Measurements from ENCODE around the gene PDIK1L. TPM values are rescaled to one million over a fixed set of nuclear protein-coding genes. Genes with fewer than 3 reads are reported as not detected.

PDIK1L gene
- total RNA-seq, 2 experiments from 2014 or later = 12.9 to 17.2 TPM

DNA sequence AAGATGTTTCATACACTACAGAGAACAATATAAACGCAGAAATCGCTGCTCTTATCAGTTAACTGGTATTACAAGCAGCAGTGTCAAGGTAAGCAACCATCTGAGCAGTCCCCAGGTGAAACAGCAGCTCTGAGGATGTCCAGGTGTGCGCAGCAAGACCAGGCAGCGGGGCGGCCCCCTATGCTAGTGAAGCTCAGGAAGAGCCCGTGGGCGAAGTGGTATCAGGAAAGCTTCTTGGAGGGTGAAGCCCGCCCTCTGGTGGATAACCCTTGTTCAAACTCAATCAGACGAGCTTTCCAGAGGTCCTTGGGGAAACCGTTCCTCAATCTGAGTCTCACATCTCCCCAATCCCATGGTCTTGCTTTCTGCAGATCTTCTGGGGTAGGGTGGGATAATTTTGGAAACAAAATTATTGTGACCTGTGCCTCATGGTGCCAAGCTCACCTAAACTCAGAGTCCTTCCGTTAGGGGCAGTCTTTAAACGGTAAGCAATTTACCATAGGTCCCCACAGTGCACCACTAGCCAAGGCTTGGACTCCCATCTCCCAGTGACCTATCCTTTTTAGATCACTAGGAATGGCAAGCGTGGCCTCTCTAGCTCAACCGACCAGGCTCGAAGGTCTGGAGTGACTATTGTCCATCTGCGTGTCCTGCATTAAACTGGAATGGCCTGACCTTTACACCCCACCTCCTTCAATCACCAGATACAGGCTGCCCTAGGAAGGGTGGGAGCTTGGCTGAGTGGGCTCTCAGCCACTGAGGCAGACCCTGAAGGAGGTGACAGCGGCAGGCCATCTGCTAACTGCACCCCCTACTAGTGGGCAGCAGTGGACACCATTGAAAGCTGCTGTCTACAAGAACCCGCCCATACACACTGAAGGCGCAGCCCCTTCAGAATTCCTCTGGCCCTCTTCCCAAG is 33.7 kb downstream of the PDIK1L start:
- Histone ChIP-seq H3K36me3 (ENCODE audit: insufficient read depth, low read length) (no peaks in the 10 kb centered on the region), H3K4me1 (ENCODE audit: insufficient read depth, low read length, poor library complexity, severe bottlenecking) (no peaks in the 10 kb centered on the region), H3K4me2 (ENCODE audit: low read length) (peak overlapping the region; percentile 10; the same call in 1 of the 2 replicates), H3K27ac (ENCODE audit: low read depth, low read length, poor library complexity, severe bottlenecking) (no peak overlapping the region), H3K9me3 (ENCODE audit: low read length) (no peaks in the 10 kb centered on the region), H3K4me3 (ENCODE audit: low read depth, low read length, poor library complexity, severe bottlenecking) (no peak overlapping the region), H2AFZ (ENCODE audit: low read length) (no peak overlapping the region), H4K20me1 (ENCODE audit: insufficient read depth, low read length) (no peaks in the 10 kb centered on the region; the same call in 1 of the 2 replicates), H3K9me2 (ENCODE audit: insufficient read depth, low read length) (no peaks in the 10 kb centered on the region), H3K79me2 (ENCODE audit: insufficient read depth, low read depth, low read length) (no peaks in the 10 kb centered on the region)
- CTCF ChIA-PET (ENCODE audit: unreplicated experiment) = interaction anchor here (0.5 to 1.4 kb wide), 4 partner anchors 18 to 264 kb away, joined by 3 to 5 read pairs (median 4); no protein-coding TSS in a partner anchor
- intact Hi-C loops (cut with micrococcal nuclease; ENCODE audit: unreplicated experiment) = loop anchor here (1.0 kb wide), 2 partner anchors 40 to 109 kb away; no protein-coding TSS in a partner anchor
- BruUV-seq (replicated peaks) = no TSS peak
- TF ChIP-seq EZH2phosphoT487 (IDR thresholded peaks at IDR 0.05; ENCODE audit: borderline replicate concordance, low read depth, low read length) (no peak), CTCF (conservative IDR thresholded peaks at IDR 0.05; ENCODE audit: low read length) (peak; percentile 86)
- DNase-seq (ENCODE audit: low spot score) = peak; percentile 83
- POLR2A ChIA-PET = interaction anchor here (1.1 kb wide), 3 partner anchors 22 to 38 kb away, joined by 3 to 10 read pairs (median 3); no protein-coding TSS in a partner anchor

GRCh38 chr1:26145960-26146294 is 34.3 kb downstream of the PDIK1L start:
- Histone ChIP-seq H3K4me2 (ENCODE audit: low read length) (no peak overlapping the region), H2AFZ (ENCODE audit: low read length) (no peak overlapping the region), H3K4me3 (ENCODE audit: low read depth, low read length, poor library complexity, severe bottlenecking) (no peak overlapping the region), H3K4me1 (ENCODE audit: insufficient read depth, low read length, poor library complexity, severe bottlenecking) (no peaks in the 10 kb centered on the region), H3K27ac (ENCODE audit: low read depth, low read length, poor library complexity, severe bottlenecking) (no peak overlapping the region), H4K20me1 (ENCODE audit: insufficient read depth, low read length) (no peaks in the 10 kb centered on the region; the same call in 1 of the 2 replicates), H3K36me3 (ENCODE audit: insufficient read depth, low read length) (no peaks in the 10 kb centered on the region), H3K9me3 (ENCODE audit: low read length) (no peaks in the 10 kb centered on the region), H3K79me2 (ENCODE audit: insufficient read depth, low read depth, low read length) (no peaks in the 10 kb centered on the region), H3K9me2 (ENCODE audit: insufficient read depth, low read length) (no peaks in the 10 kb centered on the region)
- ChIA-PET POLR2A (interaction anchor here (1.1 kb wide), 1 partner anchor 22 kb away, joined by 3 read pairs; no protein-coding TSS in a partner anchor), CTCF (ENCODE audit: unreplicated experiment) (interaction anchor here (1.4 kb wide), 2 partner anchors 19 to 39 kb away, joined by 3 to 5 read pairs; no protein-coding TSS in a partner anchor)
- DNase-seq (ENCODE audit: low spot score) = no peak
- no TSS peak for BruUV-seq (replicated peaks)
- intact Hi-C loops (cut with micrococcal nuclease; ENCODE audit: unreplicated experiment) = loop anchor here (1.0 kb wide), 2 partner anchors 41 to 110 kb away; no protein-coding TSS in a partner anchor
- TF ChIP-seq CTCF (conservative IDR thresholded peaks at IDR 0.05; ENCODE audit: low read length) = no peak
- no peak for TF ChIP-seq EZH2phosphoT487 (IDR thresholded peaks at IDR 0.05; ENCODE audit: borderline replicate concordance, low read depth, low read length)

All from OCI-LY7 (cell line).